Measurements from ENCODE around the gene CD300LG. TPM values are rescaled to one million over a fixed set of nuclear protein-coding genes. Genes with fewer than 3 reads are reported as not detected.

CD300LG gene
- total RNA-seq, 8 experiments from 2014 or later, result 0.11 to 1.3 (median 0.39) TPM; not detected in 2

DNA sequence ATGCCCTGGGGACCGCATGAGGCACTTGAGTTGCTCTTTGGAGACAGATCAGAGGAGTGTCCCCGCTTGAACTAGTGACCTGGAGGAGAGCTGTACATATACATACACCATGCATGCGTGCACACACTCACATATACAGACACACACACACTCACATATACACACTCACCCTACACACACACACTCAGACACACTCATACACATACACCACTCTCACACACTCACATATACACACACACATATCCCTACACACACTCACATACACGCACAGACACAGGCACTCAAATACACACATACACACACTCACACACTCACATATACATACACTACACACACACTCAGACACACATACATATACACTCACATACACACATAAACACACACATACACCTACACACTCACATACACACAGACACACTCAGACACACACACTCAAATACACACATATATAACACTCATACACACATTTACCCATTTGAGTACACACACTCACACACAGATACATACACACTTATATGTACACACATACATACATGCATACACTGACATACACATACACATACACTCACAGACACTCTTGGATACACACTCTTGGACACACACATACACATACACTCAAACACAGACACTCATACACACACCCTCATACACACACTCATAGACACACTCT, 65.8 kb downstream of the CD300LG start:
- in situ Hi-C loops (cut with MboI; ENCODE audit: low pct_unique_long_range_greater_than_20kb in 2 of 9, low sequenced_read_pairs in 9 of 9, unreplicated experiment in 9 of 9), result no loop called here
- no peak for ATAC-seq (replicated peaks in 6 of 8)
- no peak overlapping the region for H3K4me3 ChIP-seq
- peaks cover 3 to 5% of the 10 kb centered on the region in 2 donors for H3K4me1 ChIP-seq (replicated peaks in 1 of 2)
- WGBS, 10 experiments, result 0 to 83% (median 40%) methylated on average over 1 to 4 of the region's 4 CpGs
- H3K27ac ChIP-seq, result no peak overlapping the region

Other genes starting within 250 kb of the CD300LG start
- gene MEOX1, start 185.3 kb upstream of the CD300LG start, total RNA-seq, result under 1 TPM in 7 of 8 experiments, not detected in 1; 0.05 to 0.56 (median 0.36) TPM
- gene SOST, start 88.4 kb upstream of the CD300LG start, total RNA-seq, result under 1 TPM in 5 of 8 experiments, not detected in 3; 0.08 to 0.24 (median 0.11) TPM
- 10 to 100 TPM; 18.6 to 58.2 (median 25.3) TPM for gene DUSP3, start 68.2 kb upstream of the CD300LG start, total RNA-seq
- gene CFAP97D1, start 66.7 kb upstream of the CD300LG start, total RNA-seq, result under 1 TPM in 7 of 8 experiments, not detected in 1; 0.05 to 0.43 (median 0.14) TPM
- gene MPP3, start 14.0 kb upstream of the CD300LG start, total RNA-seq, result 10 to 100 TPM in 5 of 8 experiments, 1 to 10 TPM in 3; 1.5 to 26.7 (median 19.3) TPM
- gene MPP2, start 60.4 kb downstream of the CD300LG start, total RNA-seq, result 10 to 100 TPM in 5 of 8 experiments, 1 to 10 TPM in 2, under 1 TPM in 1; 0.25 to 26.9 (median 18.2) TPM
- gene PPY, start 95.3 kb downstream of the CD300LG start, total RNA-seq, result 1 to 10 TPM in 2 of 8 experiments, under 1 TPM in 1, not detected in 5; 0.54 to 3.5 (median 1.7) TPM
- gene PYY, start 106.8 kb downstream of the CD300LG start, total RNA-seq, result 1 to 10 TPM in 1 of 8 experiments, under 1 TPM in 2, not detected in 5; 0.27 to 2.8 (median 0.47) TPM
- gene NAGS, start 157.4 kb downstream of the CD300LG start, total RNA-seq, result 1 to 10 TPM in 6 of 8 experiments, under 1 TPM in 2; 0.31 to 3.4 (median 1.4) TPM
- gene TMEM101, start 167.8 kb downstream of the CD300LG start, total RNA-seq, result 10 to 100 TPM; 24.5 to 49.3 (median 34.4) TPM
- 10 to 100 TPM; 31.4 to 74.8 (median 47.5) TPM for gene LSM12, start 219.5 kb downstream of the CD300LG start, total RNA-seq
- gene G6PC3, start 223.6 kb downstream of the CD300LG start, total RNA-seq, result 100 to 1,000 TPM in 1 of 8 experiments, 10 to 100 TPM in 7; 43.6 to 194 (median 63.4) TPM

Measured in motor neuron (in vitro differentiated cells).